ENCODE data around the gene DIS3L.
"Not testable (repeated sequence)": the region's sequence is repeated elsewhere in the genome, so short reads cannot be mapped to it uniquely, and the experiment has no call there.

Gene DIS3L

DNA sequence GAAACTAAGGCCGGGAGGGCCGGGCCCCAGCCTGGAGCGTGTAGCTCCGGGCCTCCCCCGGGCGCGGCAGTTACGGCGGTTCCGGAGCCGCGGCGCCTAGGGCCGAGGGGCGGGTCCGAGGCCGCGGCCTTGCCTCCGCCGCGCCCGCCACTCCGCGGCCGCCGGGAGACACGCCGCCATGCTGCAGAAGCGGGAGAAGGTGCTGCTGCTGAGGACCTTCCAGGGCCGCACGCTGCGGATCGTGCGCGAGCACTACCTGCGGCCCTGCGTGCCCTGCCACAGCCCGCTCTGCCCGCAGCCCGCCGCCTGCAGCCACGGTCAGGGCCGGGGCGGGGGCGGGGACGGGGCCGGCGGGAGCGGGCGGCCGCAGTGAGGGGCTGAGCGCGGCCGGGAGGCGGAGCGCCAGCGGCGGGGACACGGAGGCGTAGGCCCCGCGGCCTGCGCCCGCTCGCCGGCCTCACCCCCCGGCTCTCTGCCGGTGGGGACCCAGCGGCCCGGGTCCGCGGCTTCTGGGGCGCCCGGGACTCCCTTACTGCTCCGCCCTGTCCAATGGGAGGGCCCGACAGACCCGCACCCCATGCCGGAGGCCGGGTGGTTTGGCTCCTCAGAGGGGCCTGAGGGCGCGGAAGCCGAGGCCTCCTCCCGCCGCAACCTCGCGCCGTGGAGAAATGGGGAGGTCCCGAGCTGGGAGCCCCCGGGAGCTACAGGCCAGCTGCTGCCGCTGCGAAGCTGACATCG, at the start of gene DIS3L:
TSS of gene DIS3L (plus strand) at position 150 of the 738 bp plus-strand sequence. CDS start at position 179, 29 bp downstream.
- peak in 1 of 2 experiments; percentile 53 for DNase-seq

DNA sequence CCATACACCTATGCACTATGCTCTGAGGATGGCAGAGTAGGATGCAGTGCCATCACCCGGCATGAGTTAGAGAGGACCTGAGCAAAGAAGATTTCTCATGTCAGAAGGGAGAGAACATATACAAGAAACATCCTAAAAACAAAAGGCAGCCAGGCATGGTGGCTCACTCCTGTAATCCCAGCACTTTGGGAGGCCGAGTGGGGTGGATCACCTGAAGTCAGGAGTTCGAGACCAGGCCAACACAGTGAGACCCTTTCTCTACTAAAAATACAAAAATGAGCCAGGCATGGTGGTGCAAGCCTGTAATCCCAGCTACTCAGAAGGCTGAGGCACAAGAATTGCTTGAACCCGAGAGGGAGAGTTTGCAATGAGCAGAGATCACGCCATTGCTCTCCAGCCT, 47.5 kb upstream of the DIS3L start:
- DNase-seq, result not testable (repeated sequence)

DNA sequence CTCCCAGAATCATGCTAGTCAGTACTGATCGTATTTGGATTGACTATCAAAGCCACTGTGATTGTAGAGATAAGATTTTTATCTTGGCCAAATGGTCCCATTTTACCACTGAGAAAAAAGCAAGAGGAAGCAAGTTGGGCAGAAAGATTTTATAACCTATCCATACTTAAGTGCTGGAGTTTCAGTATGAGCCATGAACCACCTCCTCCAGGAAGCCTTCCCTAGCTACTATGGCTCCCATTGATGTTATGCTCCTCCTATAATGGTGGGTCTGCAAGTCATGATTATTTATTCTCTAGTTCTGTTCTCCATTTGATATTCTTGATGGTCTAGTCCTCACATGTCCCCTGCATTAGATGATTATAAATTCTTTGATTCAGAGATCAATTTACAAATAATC, 46.4 kb upstream of the DIS3L start:
- DNase-seq, result no peak

DNA sequence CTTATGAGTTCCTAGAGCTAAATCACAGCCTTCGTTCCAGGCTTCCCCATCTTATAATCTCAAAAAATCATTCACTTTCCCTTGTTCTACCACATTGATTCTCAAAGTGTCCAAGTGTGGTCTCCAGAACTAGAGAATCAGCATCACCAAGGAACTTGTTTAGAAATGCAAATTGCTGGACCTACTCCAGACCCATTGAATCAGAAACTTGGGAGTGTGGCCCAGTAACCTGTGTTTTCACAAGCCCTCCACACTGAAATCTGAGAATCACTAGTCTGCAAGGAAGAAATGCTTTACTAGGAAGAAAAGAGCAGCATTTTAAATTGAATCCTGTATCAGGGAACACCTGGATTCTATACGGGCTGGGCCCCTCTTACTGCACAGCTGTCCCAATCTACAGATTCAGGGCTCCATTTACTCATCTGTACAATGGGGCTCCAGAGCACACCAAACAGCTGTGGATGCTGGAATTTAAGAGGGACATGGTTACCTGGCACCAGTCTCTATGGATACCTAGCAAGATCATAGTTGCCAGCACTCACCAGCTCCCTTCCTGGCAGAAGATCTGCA, 43.7 kb upstream of the DIS3L start:
- DNase-seq, result no peak

DNA sequence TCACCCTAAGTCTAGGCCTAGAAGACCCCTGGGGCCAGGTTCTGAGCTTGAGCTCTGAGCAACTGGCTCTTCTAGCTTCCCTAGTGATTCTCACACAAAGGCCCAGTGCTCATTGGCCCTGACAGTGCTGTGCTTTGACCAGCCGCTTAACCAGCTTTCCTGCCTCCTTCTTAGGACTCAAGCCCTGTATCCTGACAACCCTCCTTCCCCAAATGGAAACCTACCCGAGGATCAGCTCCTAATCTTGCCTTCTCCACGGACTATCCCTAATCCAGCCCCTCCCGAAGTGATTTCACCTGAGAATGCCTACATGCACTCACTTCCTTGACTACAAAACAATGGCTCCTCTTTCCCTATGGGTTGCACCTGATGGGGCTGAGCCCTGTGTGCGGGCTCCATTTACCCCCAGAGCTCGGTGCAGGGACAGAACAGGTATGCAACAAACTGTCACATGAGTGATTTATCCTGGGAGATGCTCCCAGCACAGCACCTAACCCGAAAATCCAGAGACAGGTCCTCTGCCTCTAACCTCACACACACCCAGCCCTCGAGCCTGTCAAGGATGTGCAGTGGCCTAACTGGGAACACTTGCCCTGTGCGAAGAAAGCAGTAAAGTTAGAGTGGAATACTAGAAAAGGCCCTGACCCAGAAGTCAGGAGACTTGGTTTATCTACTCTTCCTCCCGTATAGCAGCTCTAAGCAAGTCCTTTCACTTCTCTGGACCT, 42.1 kb upstream of the DIS3L start:
- no peak for DNase-seq

DNA sequence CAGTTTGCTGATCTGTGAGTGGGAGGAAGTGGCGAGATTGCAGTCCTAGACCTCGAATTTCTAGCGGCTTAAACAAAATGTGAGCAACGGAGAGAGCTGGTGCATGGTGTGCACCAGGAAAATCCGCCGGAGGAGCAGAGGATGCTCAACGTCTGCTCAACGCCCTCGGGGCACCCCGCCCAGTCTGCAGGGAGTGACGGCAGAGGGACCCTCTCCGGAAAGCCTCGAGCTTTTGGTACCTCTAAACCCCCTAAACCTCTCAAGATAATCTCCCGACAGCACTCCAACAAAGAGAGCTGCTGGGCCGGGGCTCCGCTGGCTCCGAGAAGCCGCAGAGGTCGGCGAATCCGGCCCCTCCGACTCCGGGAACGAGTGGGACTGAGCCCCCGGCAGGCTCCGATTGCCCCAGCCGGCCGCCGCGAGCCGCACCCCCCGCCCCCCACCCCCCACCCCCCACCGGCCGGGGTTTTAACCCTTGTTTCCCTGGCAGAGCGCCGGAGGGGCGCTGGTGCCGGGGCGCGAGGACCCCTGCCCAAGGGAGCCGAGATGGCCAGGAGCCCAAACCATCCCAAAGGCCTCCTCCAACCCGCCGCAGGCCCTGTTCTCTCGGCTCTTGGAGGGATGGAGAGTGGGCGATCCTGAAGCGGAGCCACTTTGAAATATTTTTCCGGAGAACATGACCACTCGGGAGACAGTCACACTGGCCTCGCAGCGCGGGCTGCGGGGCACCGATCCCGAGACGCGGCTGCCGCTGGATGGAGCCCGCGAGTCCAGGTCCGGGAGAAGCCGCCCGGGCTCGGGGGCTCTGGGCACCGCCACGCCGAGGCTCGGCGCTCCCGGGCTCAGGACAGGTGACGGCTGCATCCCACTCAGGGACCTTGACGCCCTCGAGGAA, 41.3 kb upstream of the DIS3L start:
- peak; percentile 20 to 64 for DNase-seq

DNA sequence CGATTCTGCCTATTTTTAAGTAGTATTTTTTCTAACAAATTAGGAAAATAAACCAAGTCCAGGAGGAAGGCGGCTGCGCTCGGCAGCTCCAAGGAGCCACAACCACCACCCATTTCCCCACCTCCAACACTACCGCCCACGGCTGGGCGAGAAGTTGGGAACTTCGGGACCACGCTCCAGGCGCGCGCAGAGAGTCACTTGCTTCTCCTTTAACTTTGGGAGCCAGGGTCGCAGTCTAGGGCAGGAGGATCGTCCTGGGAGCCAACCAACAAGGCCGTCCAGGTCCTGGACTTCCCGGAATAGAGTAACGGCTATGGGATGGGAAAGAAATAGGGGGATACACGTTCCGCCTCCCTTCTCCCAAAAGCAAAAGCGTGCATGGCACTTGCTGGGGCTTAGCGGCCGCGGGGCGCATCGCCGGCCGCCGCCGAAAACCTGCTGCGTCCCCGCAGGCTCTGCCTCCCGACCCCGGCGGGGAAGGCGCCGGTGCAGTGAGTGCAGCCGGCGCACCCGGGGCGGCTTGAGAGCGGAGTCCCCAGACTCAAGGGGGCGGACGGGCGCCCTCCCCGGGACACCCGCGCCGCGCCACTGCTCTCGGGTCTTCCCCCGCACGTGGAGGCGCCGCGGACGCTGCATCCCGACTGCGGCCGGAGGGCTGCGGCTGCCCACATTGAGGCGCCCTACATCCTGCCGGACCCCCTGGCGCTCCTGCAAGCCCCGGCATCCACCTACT, 40.5 kb upstream of the DIS3L start:
- DNase-seq, result no peak

DNA sequence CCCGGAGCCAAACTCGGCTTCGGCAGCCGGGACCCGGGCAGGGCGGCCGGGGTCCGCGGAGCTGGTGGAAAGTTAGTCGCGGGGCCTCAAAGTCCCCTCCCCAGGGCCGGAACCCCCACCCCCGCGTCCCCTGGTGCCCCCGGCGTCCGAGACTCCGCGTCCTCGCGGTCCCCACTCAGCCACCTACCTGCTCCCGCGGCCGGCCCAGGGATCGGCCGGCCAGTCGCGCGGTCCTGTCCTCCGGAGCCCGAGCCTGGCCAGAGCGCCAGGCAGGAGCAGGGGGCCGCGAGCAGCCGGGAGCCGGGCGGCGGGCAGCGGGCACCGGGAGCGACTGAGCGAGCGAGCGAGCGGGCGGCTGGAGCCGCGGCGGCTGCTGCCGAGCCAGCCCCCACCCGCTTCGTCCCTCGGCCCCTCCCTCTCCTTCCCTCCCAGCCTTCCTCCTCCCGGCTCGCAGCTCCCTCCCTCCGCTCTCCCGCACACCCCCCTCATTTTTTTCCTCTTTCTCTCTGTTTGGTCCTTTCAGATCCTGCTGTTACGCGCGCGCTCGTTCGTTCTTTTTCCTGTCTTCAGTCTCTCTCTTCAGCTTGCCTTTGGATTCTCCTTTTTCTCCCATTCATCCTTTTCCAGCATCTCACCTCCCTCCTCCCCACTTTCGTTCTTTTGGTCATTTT, 39.8 kb upstream of the DIS3L start, which contains the start of gene MEGF11:
TSS of gene MEGF11 (minus strand) at position 333 of the 671 bp plus-strand sequence. CDS start 125,347 bp downstream, outside the sequence.
- peak in 1 of 2 experiments; percentile 18 for DNase-seq

DNA sequence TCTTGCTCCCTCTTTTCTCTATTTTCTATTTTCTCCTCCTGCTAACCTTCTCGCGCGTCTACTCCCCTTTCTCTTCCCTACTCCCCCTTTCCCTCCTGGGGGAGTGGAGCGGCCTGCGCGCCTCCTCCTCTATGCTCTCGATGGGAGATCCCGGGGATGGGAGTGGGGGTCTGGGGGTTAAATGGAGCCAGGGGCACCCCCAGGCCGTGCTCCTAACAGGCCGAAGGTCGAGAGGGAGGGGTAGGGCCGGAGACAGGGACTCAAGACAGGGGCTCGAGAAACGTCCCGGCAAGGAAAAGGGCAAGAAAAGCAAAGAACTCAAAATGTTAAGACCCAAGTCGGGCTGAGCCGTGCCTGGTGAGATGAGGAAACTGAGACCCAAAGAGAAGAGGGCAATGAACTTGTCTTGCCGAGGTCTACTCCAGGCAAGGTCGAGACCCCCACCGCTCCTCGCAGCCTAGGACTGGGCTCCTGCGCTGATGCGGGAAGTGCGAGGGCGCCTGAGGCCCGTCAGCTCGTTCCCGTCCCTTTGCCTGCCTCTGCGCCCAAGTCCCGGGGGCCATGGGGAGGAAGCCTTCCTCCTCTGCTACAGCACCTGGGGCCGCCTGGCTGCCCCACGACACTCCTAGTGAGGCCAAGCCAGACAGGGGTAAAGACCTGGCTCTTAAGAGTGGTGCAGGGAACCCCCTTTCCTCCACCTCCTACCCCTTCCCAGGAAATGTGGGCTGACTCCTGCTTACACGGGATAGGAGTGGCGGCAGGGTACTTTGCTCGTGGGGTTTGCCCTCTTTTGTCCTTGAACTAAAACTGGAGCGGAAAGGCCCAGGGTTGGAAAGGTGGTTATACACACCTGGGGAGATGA, 39.0 kb upstream of the DIS3L start:
- no peak for DNase-seq

DNA sequence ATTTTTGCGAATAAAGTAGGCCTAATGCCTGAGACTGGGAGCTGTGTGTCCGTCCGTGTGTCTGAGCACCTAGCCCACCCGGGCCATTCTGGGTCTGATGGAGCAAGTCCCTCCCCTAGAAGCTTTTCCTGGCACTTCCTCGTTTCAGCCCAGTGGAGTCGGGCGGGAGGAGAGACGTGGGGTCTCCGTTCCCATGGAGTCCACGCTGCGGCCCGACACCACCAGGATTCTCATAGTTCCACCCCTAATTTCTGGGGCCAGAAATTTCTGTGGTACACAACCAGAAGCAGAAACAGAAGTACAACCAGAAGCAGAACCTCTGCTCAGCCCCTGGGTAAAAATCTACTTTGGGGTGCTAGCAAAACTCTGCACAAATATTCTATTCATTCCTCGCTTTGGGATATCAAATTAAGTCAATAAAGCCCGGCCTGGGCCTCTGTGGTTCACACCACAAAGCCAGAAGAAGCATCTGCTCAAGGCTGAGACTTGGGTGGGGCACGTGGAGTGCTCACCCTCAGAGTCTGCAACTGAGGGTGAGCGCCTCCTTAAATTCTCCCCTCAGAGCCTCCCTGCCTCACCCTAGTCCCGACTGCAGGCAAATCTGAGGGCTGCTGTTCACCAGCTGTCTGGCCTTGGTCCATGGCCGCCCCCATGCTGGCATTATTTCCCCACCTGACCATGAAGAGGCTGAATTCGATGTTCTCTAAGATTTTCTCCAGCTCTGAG, 38.3 kb upstream of the DIS3L start:
- DNase-seq, result no peak

DNA sequence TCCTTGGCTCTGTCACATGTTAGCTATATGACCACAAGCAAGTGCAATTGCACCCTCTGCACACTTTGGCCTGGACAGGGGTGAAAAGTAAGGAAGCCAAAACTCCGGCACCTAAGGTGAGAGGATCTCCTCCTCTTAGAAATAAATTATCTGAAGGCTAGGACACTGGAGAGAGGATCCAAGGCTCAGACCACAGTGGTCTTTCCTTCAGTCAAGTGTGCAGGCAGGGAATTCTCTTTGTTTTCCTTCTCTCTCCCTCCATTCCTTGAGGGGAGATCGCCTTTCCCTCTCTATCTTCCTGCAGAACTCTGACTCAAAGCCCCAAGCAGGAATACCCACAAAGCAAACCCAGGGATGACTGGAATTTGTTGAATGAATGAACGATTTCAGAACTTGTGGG, 36.7 kb upstream of the DIS3L start:
- DNase-seq, result no peak

DNA sequence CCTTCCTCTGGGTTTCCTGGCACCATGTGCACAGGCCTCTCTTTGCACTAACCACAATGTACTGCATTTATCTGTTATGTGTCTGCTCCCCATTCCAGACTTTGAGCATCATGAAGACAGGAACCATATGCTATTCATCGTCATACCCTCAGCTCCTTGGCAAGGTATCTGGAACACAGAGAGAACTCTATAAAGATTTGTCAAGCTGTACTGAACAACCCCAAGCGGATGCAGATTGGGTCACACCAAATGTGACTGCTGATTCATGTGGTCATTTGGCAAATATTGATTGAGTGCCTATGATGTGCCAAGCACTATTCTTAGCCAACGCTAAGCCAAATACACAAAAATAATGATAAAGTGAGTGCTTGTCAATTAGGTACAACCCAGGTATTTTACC, 32.3 kb upstream of the DIS3L start:
- DNase-seq, result peak in 1 of 2 experiments; percentile 3

DNA sequence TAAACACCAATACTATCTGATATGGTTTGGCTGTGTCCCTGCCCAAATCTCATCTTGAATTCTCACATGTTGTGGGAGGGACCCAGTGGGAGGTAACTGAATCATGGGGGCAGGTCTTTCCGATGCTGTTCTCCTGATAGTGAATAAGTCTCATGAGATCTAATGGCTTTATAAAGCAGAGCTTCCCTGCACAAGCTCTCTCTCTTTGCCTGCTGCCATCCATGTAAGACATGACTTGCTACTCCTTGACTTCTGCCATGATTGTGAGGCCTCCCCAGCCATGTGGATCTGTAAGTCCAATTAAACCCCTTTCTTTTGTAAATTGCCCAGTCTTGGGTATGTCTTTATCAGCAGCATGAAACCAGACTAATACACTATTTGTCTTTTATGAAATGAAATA, 30.5 kb upstream of the DIS3L start:
- not testable (repeated sequence) for DNase-seq

DNA sequence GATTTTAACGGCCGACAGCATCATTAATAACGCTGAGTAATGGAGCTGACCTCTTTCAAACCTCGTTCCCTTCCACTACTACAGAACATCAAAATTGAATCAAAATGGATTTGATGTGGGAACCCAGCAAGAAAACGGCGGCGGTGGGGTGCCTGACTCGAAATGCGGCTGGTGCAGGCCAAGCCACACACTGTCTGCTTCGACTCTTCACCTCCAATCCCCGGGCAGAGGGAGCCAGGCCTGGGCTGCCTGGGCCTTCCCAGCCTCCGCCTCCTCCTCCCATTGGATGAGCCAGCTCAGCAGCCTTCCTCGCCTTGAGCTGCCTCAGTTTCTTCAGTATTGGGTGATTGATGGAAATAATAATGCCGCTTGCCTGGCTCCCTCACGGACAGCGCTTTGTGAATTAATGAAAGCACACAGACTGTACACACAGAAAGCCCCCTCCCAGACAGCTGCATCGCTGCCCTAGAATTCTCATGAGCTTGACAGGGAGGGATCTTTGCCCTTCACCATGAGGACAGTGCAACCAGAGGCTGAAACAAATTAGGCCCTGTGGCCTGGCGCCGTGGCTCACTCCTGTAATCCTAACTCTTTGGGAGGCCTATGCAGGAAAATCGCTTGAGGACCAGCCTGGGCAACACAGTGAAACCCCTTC, 28.4 kb upstream of the DIS3L start:
- no peak for DNase-seq

DNA sequence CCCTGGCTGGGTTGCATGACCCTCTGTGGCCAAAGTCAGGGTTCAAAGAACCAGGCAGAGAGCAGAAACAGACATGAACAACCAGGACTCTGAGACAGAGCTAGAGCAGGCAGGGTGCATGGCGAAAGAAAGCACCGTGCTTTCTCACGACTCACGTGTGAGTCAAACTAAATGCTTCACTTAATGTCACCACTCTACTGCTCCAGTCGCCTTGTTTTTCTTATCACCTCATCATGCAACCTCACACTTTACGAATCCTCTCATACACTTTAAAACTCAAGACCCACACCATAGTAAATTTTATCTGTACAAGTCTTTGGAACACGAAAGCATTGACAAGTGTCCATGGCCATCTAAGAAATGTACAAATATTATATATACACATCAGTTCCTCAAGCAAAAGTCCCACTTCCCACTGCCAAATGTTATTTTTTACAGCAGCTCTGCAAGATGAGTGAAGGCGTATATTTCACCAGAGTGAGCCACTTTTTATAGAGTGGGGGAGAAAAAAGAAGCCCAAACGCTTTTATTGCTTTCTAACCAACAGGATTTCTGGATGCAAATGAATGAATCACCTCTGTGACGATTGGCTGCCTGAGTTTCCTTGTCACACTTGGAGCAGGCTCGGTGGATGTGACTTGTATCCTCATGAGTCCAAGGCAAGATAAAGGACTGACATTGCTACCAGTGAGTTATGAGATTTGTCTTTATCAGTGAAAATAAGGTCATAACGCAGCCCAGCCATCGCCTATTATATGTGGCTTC, 23.9 kb upstream of the DIS3L start:
- peak in 1 of 2 experiments; percentile 28 for DNase-seq

DNA sequence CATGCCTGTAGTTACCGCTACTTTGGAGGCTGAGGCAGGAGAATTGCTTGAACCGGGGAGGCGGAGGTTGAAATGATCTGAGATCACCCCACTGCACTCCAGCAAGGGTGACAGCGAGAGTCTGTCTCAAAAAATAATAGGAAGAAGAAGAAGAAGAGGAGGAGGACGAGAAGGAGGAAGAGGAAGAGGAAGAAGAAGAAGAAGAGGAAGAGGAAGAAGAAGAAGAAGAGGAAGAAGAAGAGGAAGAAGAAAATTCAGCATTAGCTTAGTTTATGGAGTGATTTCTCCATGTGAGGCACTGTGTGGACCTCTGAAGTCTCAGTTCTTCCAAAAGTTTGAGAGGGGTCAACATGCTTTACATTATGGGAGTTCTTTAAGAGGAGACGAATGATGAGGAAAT, 22.4 kb upstream of the DIS3L start:
- DNase-seq, result no peak

DNA sequence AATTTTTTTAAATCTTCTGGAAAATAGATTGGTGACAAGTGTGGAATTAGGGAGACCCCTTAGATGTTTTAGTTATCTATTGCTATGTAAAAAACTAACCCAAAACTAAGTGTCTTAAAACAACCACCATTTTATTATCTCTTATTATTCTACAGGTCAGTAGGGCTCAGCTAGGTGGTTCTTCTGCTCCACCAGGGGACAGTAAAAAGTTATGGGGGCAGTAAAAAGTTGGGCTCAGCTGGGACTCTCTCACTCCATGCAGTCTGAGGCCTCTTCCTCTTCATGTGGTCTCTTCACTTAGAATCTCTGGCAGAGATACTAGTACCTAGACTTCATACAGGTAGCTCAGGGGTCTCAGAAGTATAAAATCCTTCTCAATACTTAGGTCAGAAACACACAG, 18.0 kb upstream of the DIS3L start:
- no peak for DNase-seq

DNA sequence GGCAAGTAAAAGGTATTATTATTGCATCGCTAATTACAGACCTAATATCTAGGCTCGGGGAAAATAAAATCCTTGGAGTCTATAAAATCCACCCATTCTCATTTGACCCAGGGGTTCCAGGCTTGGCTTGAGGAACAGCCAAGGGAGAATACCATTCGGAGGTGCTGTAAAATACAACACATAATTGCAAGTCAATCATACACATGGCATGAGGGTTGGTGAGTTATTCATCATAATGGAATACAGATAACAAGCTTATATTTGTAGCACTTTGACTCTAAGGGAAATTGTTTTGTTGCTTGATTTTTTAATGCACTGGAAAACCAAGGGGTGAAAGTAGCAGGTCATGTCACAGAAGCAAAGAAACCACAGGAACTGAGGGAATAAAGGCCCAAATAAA, 16.8 kb upstream of the DIS3L start:
- no peak for DNase-seq

All from NCI-H446 (cell line).